ENCODE results near the gene CLRN1. TPM values are rescaled to one million over a fixed set of nuclear protein-coding genes. Genes with fewer than 3 reads are reported as not detected.

Gene CLRN1
- total and polyA plus RNA-seq, 9 of the 15 experiments (the other 6 are each of a cell fraction or from before 2014, with no cell fraction given): not detected

DNA sequence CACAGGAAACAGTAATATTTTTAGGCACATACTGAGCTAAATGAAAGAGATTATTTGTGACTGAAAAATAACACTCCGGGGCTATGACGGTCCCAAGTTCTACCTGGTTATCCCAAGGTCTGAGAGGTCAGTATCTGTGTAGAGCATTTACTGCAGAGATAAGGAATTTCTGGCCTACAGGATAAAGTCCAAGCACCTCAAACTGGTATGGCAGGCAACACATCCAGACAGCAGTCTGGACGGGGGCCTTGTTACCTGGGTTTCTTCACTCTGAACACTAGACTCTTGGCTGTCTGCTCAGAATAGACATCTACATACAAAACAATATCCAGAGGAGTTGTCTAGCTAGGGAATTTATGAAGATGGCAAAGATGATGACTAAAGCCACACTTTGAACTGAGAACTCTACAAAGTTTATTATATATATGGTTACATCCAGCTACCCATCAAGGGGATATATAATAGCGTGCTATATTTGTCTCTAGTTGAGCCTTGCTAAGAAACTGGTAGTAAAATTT lies 42.0 kb upstream of the CLRN1 start:
- no TSS peak for BruUV-seq (replicated peaks)
- no peak for FAIRE-seq
- in situ Hi-C loops (cut with MboI): no loop called here
- intact Hi-C loops (cut with micrococcal nuclease): no loop called here
- ATAC-seq: no peak
- no peak overlapping the region for H3K4me3 ChIP-seq
- H3K27me3 ChIP-seq (ENCODE audit: control insufficient read depth in 2 of 2, insufficient read depth in 2 of 2, low read length in 2 of 2): peaks cover 6% of the 10 kb centered on the region in 2 experiments; a peak in 3 of 5 replicates
- no peak for DNase-seq (ENCODE audit: extremely low read depth in 1 of 4, low spot score in 3 of 4)
- no peaks in the 10 kb centered on the region for H3K9me3 ChIP-seq (replicated peaks; ENCODE audit: control insufficient read depth, insufficient read depth, low read depth, low read length)
- no peaks in the 10 kb centered on the region for H3K79me2 ChIP-seq (ENCODE audit: control insufficient read depth, insufficient read depth, low read length)
- POLR2A ChIA-PET: no interaction called here
- H3K4me1 ChIP-seq (replicated peaks in 1 of 2; ENCODE audit: control insufficient read depth in 2 of 2, insufficient read depth in 2 of 2, low read length in 2 of 2): no peaks in the 10 kb centered on the region
- CTCF ChIA-PET (ENCODE audit: low intra/inter-chr PET ratio): no interaction called here
- H3K36me3 ChIP-seq (ENCODE audit: control insufficient read depth, insufficient read depth, low read length): no peaks in the 10 kb centered on the region
- no peak overlapping the region for H3K4me2 ChIP-seq (ENCODE audit: insufficient read depth, low read length)
- no peaks in the 10 kb centered on the region for H3K9me1 ChIP-seq (ENCODE audit: control insufficient read depth, insufficient read depth, low read length)
- no peaks in the 10 kb centered on the region for H4K20me1 ChIP-seq (replicated peaks; ENCODE audit: control insufficient read depth, insufficient read depth, low read length)
- H2AFZ ChIP-seq (ENCODE audit: low read depth, low read length): no peak overlapping the region
- no peak overlapping the region for H3K27ac ChIP-seq (ENCODE audit: extremely low read depth, low read depth, low read length)
- WGBS (ENCODE audit: insufficient coverage, low coverage, missing lambda C conversion rate): 5% methylated on average over 3 of the region's 4 CpGs
- H3K9ac ChIP-seq (ENCODE audit: insufficient read depth in 1 of 2, low read depth in 2 of 2, low read length in 2 of 2): no peak overlapping the region
- TF ChIP-seq, protein P1, sequence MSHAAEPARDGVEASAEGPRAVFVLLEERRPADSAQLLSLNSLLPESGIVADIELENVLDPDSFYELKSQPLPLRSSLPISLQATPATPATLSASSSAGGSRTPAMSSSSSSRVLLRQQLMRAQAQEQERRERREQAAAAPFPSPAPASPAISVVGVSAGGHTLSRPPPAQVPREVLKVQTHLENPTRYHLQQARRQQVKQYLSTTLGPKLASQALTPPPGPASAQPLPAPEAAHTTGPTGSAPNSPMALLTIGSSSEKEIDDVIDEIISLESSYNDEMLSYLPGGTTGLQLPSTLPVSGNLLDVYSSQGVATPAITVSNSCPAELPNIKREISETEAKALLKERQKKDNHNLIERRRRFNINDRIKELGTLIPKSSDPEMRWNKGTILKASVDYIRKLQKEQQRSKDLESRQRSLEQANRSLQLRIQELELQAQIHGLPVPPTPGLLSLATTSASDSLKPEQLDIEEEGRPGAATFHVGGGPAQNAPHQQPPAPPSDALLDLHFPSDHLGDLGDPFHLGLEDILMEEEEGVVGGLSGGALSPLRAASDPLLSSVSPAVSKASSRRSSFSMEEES (CRISPR knock-in tag; IDR thresholded peaks at IDR 0.05): no peak
- TF ChIP-seq TCF3 (CRISPR knock-in tag; IDR thresholded peaks at IDR 0.05) (no peak), KAT8 (IDR thresholded peaks at IDR 0.05; ENCODE audit: low read depth) (no peak), GTF2E2 (tag; IDR thresholded peaks at IDR 0.05) (no peak), ZNF589 (CRISPR knock-in tag; IDR thresholded peaks at IDR 0.05; ENCODE audit: low read depth) (no peak), NFRKB (IDR thresholded peaks at IDR 0.05; ENCODE audit: low read depth) (no peak), KAT7 (CRISPR knock-in tag; IDR thresholded peaks at IDR 0.05; ENCODE audit: borderline replicate concordance) (no peak), ZBED1 (IDR thresholded peaks at IDR 0.05) (no peak), SIRT6 (IDR thresholded peaks at IDR 0.05; ENCODE audit: low read depth, low read length) (no peak)
- TF ChIP-seq, protein P2, sequence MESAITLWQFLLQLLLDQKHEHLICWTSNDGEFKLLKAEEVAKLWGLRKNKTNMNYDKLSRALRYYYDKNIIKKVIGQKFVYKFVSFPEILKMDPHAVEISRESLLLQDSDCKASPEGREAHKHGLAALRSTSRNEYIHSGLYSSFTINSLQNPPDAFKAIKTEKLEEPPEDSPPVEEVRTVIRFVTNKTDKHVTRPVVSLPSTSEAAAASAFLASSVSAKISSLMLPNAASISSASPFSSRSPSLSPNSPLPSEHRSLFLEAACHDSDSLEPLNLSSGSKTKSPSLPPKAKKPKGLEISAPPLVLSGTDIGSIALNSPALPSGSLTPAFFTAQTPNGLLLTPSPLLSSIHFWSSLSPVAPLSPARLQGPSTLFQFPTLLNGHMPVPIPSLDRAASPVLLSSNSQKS (CRISPR knock-in tag; IDR thresholded peaks at IDR 0.05): no peak
- TF ChIP-seq, protein P3, sequence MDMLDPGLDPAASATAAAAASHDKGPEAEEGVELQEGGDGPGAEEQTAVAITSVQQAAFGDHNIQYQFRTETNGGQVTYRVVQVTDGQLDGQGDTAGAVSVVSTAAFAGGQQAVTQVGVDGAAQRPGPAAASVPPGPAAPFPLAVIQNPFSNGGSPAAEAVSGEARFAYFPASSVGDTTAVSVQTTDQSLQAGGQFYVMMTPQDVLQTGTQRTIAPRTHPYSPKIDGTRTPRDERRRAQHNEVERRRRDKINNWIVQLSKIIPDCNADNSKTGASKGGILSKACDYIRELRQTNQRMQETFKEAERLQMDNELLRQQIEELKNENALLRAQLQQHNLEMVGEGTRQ (CRISPR knock-in tag; IDR thresholded peaks at IDR 0.05): no peak
- TF ChIP-seq, protein P4, sequence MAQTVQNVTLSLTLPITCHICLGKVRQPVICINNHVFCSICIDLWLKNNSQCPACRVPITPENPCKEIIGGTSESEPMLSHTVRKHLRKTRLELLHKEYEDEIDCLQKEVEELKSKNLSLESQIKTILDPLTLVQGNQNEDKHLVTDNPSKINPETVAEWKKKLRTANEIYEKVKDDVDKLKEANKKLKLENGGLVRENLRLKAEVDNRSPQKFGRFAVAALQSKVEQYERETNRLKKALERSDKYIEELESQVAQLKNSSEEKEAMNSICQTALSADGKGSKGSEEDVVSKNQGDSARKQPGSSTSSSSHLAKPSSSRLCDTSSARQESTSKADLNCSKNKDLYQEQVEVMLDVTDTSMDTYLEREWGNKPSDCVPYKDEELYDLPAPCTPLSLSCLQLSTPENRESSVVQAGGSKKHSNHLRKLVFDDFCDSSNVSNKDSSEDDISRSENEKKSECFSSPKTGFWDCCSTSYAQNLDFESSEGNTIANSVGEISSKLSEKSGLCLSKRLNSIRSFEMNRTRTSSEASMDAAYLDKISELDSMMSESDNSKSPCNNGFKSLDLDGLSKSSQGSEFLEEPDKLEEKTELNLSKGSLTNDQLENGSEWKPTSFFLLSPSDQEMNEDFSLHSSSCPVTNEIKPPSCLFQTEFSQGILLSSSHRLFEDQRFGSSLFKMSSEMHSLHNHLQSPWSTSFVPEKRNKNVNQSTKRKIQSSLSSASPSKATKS (CRISPR knock-in tag; IDR thresholded peaks at IDR 0.05): no peak

All from K562 (cell line).